Activated T-cell treated with anti-CD3 and anti-CD28 coated beads, Interleukin-2, amount 50 U/mL, for 48 hours (primary cell): ENCODE measurements around the gene ATXN2.
A peak's percentile ranks its signal among the peaks of the same experiment; 100 is the strongest.

ENCODE experiments used
- DNase-seq, 2 experiments: peaks; one replicate each; pipeline ENCODE4 v3.0.0-alpha.2; 2020

ATXN2 gene

DNA sequence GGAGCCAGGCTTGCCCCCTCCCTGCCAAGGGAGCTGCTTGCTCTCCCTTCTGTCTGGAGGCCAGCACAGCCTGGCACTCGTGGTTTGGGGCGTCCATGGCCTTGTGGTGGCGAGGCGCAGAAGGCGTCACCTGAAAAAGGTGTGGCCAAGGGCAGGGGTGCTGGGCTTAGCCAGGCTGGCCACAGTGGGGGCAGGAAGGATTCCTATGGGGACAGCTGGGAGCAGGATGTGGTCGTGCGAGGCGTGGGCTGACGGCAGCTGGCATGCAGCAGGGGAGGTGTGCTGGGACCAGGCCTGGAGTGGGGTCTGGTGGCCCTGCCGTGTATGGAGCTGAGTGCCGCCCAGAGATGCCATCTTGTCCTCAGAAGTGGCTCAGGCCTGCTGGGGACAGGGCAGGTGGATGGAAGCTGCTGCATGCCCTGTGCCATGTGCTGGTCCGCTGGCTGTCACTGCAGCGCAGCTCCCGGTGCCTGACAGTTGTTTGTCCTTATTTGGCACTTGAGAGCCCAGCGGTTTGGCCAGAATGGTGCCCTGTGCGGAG lies 163.4 kb downstream of the ATXN2 start:
- DNase-seq, result no peak

DNA sequence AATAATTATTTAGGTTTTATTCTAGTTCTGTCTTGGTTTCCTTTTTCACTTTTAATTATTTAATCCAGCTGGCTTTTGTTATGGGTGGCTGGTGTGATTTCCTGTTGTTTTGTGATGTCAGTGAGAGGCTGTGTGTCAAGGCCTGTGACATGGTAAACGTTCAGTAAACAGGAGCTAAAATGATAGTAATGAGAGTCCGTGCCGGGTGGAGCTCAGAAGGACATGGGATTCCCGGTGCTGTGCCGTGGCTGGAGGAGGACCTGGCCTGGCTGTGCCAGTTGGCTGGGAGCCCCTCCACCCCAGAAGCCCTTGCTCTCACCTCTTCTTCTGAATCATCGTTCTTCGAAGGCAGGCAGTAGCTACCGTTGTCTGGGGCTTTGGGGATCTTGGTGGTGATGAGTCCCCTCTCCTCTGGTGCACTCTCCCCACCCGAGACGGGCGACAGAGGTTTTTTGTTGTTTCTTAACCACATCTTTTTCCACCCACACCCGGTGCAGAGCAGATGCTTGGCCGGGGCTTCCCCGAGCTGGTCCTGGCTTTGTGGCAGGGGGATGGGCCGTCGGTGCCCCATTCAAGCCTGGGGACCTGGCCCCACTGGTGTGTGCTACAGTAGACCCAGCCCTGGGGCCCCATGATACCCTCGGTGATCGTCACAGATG lies 164.3 kb downstream of the ATXN2 start:
- peak; percentile 85 to 87 for DNase-seq

DNA sequence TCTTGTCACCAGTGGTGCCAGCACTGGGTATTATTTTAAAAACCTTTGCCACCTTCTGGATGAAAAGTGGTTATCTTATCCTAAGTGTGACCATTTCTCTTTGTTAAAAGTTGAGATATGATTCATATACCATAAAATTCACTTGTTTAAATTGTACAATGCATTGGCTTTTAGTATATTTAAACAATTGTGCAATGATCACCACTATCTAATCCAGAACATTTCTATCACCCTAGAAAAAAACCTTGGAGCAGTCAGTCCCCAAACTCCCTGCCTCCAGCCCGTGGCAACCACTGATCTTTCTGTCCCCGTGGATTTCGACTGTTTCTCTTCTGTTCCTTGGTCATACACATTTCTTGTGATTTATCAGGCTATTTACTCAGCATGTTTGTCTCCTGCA lies 165.1 kb downstream of the ATXN2 start:
- no peak for DNase-seq

DNA sequence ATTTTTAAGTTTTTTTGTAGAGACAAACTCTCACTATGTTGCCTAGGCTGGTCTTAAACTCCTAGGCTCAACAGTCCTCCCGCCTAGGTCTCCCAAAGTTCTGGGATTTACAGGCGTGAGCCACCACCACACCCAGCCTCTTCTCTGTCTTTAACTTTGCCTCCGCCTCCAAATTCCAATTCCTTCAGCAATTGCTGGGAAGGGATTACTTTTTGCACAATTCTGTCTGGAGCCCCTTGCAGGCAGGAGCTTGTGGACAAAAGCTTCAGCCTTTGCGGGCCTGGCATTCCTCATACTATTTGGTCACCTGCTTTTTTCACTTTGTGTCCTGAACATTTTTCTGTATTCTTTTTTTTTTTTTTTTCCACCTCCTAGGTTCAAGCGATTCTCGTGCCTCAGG lies 167.3 kb downstream of the ATXN2 start:
- no peak for DNase-seq

DNA sequence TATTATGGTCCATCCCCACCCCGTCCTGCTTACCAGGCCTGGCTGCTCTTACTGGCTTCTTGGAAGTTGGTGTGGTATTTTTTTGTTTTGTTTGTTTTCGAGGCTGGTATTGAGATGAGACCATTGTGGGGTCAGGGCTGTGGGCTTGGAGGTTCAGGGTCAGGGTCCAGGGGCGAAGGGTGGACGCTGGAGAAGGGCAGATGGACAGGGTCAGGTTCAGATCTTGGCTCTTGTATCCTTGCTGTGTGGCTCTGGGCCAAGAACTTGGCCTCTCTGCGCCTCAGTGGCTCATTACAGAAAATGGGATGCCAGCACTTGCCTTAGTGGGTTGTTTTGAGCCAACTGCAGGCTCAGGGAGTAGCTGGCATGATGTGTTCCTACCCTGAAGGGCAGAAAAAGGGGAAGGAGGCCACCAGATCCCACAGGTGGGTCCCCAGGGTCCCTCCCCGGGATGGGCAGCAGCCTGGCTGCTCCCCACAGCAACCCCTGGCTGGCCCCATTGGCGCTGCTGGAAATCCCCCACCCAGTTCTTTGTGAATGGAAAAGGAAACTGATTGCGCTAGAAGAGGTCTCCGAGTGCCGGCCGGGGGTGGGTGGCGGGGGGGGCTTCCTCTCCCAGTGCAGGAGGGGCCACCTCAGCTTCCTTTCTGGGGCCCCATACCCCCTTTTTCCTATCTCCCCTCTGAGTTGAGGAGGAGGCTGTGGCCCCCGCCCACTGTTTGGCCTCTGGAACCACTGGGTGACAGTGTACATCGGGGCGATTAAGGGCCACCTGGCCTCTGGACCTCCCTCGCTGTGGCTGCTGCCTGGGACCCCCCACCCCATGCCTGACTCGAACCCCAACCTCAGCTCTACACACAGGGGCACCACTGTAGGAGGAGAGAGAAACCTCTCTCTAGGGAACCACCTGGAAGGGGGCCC lies 168.4 kb downstream of the ATXN2 start:
- DNase-seq, result peak; percentile 74 to 79

DNA sequence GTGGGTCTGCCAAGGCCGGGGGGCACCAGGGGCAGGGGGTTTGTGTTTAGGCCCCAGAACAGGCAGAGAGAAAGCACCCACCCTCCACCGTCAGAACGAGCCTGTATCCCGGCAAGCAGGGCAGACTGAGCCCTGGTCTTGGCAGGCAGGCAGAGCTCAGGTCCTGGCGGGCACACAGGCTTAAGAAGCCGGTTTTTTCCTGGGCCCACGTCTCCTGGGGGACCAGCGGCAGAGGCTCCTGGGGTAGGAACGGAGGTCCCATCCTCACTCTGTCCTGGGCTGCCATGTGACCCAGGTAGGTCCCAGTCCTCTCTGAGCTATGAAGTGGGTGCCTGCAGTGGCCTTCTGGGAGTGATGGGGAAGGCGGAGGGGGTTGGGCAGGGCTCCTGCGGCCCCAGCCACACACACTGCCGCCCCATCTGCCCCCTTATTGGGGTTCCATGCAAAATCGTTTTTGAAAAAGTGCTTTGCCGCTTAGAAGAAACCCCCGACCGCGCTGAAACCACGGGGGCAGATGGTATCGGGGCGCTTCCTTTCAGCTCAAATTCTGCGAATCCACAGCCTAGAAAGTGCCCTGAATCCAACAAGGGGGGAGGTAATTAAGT lies 169.2 kb downstream of the ATXN2 start:
- peak; percentile 74 to 76 for DNase-seq

DNA sequence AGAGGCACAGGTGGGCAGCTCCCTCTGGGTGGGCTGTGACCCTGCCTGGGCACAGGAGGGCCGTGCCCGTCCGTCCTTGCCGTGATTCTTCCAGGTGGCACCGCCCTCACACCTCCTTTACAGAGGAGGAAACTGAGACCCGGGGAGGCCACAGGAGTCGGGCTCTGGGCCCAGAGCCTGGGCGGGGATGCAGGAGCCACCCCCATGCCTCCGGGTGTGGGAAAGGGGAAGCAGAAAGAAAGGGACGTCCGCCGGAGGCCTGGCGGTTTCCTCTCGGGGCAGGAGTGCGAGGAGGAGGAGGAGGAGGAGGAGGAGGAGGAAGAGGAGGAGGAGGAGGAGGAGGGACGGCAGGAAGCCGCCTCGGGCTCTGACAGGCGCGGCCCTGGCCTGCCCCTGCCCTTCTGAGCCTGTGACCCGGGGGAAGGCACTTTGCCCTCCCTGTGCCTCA lies 170.4 kb downstream of the ATXN2 start:
- DNase-seq, result peak in 1 of 2 experiments; percentile 46

DNA sequence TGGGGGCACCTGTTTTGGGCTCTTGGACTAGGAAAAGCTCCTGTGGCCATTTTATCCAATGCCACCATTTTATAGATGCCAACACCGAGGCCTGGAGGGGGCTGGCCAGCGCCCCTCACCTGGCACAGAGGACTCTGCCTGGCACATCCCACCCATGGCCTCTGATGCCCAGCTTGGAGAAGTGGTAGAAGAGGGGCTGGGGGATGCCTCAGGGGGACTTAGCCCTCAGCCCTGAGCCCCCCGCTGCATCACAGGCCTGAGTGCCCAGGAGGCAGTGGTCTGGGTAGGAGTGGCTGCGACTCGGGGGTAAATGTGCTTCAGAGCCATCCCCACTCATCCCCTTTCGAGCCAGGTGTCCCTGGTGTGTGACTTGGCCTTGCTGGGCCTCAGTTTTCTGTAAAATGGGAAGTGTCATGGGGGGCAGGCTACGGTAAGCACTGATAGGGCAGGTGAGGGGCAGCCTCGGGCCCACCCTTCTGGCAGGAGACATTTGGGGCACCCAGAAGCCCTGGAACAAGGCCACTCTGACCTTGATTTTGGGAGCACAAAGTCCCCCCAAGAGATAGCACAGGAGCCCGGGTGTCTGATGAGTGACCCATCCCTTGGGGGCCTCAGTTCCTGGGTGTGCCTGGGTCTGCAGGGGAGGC lies 170.9 kb downstream of the ATXN2 start:
- DNase-seq, result no peak

DNA sequence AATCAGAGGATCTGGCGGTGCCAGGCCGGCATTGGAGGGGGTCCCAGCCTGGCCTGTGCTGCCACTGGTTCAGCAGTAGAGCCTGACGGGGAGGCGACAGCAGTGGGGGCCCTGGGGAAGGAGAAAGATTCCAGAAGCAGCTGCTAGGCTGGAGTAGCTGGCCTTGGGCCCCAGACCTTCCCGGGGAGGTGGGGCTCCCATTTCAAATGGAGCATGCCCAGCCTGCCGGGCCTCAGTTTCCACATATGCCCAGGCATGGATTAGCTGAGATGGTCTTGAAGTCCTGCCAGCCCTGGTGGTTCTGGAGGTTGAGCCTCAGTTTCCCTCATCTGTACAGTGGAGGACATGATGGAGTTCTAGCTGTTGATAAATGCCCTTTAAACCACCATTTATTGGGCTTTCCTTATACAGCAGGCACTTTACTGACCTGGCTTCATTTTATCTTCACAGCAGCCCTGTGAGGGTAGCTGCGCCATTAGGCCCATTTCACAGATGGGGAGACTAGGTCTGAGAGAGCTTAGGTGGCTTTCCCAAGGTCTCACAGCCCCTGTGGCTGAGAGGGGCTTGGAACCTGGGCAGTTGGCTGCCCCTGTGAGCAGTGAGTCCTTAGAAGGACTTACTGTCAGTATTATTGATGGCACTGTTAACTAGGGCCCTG lies 171.6 kb downstream of the ATXN2 start:
- no peak for DNase-seq

DNA sequence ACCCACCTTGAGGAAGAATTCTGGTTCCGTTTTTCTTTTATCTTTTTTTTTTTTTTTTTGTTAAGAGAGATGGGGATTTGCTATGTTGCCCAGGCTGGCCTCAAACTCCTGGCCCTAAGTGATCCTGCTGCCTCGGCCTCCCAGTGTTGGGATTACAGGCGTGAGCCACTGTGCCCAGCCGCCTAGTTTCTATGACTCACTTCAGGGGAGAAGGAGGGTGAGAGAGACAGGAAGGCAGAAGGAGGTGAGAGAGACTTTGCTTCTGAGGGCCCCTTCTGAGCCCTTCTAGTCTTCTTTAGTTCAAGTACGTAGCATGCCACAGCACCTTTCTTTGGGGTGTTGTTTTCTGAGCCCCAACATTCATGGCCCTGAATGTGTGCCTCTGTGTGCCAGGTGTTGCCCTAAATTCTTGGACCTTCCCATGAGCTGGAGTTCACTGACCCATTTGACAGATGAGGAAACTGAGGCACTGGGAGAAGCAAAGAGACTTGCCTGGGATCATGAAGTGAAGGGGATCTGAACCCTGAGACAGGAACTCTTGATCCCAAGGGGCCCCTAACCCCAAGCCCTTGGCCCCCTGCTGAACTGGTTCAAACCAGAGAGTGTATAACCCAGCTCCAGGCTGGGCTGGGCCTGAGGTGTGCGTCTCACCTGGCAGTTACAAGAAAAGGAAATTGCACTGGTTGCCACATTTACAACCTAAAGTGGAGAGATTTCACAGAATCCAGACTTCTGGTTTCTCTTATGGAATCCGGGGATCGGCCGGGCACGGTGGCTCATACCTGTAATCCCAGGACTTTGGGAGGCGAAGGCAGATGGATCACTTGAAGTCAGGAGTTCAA lies 172.6 kb downstream of the ATXN2 start:
- DNase-seq, result peak in 1 of 2 experiments; percentile 50

DNA sequence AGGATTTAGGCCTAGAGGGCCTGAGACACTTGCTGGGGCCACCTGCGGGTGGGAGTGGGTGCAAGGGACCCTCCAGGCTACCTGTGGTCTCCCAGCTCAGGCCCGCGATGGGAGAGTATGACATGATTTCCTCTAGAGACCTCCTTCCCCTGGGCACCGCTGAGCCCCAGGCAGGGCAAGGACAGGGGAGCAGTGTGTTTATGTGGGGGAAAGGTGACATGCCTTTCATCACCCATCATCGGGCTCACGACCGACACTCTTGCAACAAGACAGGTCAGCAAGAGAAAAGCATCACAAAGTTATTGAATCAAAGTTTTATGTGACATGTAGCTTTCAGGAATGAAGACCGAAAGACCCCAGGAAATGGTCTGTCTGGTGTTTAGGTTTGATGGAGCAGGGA lies 173.5 kb downstream of the ATXN2 start:
- DNase-seq, result no peak

DNA sequence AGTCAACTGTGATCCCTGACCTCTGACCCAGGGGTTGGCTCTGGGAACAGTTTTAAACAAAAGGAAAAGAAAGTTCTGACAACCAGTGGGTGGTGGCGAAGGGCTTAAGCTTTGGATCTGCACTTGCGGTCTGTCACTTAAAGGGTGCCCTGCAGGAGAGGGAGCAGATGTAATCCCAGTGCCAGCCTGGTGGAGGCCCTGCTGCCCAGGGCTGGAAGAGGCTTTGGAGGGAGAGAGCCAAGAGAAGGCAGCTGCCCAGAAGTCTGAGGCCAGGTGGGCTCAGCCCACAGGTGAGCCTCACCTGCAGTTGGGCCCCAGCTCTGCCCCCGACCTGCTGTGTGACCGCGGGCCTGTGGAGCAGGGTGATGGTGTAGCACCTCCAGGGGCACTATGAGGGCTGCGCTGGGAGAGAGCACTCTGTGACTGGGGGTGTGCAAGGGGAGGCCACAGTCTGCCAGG lies 174.3 kb downstream of the ATXN2 start:
- DNase-seq, result no peak

DNA sequence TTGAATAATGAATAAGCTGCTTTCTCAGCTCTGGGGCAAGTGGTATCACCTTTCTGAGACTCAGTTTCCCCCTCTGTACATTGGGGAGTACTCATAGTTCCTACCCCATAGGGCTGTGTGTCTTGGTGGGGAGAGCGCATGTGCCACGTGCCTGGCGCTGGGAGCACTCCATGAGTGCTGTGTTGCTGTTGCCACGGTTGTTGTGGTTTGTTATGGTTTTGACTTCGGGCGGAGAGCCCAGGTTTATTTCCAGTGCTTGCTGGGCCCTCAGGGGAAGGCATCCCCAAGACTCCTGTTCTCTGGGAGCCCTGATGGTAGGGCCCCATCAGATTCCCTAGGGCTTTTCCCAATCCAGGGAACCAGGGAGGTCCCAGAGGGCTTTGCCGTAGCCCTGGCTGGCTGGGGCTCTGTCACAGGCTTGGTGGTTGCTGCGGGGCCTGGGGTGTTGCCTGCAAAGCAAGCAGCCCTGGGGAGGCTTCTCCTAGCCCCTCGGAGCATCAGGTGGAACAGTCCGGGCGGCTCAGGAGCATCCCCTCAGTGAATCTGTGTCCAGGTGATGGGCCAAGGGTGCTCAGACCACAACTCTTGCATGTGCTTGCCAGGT lies 174.8 kb downstream of the ATXN2 start:
- no peak for DNase-seq

DNA sequence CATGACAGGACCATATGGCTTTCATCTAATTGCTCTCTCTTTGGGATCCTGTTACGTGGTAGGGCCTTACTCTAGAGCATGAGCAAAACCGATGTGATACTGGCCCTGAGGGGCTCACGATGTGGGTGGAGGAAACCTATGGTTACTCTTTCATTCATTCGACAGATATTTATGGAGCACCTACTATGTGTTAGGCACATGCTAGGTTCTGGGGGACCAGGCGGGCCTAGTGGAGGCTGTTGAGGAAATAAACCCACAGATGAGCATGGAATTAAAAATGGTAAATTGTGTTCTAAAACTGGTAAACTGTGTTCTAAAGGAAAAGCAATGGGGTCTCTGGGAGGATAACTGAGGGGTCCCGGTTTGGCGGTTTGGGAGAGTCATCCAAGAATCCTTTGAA lies 178.6 kb downstream of the ATXN2 start:
- no peak for DNase-seq

DNA sequence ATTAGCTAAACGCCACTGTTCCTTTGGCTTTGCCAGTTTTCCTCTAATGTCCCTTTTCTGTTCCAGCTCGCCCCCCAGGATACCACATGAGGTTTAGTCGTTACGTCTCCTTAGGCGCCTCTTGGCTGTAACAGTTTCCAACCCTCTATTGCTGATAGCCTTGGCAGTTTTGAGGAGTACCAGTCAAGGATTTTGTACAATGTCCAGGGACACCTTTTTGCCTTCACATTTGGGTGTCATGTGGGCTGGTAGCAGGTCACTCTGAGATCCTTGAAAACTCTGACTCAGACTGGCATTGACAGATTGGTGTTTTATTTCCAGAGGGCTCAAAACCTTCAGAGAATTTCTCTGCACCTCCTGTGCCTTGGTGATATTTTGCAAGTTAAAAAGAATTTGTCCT lies 179.3 kb downstream of the ATXN2 start:
- DNase-seq, result no peak

DNA sequence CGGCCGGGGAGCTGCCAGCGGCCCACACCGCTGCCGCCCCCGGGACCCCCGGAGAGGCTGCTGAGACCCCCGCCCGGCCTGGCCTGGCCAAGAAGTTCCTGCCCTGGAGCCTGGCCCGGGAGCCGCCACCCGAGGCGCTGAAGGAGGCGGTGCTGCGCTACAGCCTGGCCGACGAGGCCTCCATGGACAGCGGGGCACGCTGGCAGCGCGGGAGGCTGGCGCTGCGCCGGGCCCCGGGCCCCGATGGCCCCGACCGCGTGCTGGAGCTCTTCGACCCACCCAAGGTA lies 180.6 kb downstream of the ATXN2 start:
- DNase-seq, result no peak

DNA sequence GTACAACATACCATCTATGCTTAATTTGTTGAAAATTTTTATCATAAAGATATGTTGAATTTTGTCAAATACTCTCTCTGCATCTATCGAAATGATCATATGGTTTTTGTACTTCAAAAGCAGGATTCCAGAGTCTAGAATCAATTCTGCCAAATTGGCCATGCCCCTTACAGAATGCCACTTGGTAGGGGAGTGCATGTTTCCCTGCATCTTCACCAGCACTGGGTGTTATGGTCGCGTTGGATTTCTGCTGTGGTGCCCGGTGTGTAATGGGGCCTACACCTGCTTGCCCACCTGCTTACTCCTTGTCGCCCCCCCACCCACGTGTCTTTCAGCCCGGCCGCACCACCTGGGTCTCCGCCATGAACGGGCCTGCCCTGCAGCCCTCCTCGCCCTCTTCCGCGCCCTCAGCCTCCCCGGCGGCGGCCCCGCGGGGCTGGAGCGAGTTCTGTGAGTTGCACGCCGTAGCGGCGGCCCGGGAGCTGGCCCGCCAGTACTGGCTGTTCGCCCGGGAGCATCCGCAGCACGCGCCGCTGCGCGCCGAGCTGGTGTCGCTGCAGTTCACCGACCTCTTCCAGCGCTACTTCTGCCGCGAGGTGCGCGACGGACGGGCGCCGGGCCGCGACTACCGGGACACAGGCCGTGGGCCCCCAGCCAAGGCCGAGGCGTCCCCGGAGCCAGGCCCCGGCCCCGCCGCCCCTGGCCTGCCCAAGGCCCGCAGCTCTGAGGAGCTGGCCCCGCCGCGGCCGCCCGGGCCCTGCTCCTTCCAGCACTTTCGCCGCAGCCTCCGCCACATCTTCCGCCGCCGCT lies 181.1 kb downstream of the ATXN2 start:
- no peak for DNase-seq

DNA sequence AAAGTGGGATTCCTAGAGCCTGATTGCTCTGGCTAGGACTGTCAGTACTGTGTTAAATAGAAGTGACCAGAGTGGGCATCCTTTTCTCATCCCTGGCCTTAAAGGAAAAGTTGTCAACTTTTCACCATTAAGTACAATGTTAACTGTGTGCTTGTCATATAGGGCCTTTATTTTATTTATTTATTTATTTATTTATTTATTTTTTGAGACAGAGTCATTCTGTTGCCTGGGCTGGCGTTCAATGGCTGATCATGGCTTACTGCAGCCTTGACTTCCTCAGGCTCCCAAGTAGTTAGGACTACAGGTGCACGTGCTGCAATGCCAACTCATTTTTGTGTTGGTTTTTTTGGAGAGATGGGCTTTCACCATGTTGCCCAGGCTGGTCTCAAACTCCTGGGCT lies 181.8 kb downstream of the ATXN2 start:
- DNase-seq, result no peak

DNA sequence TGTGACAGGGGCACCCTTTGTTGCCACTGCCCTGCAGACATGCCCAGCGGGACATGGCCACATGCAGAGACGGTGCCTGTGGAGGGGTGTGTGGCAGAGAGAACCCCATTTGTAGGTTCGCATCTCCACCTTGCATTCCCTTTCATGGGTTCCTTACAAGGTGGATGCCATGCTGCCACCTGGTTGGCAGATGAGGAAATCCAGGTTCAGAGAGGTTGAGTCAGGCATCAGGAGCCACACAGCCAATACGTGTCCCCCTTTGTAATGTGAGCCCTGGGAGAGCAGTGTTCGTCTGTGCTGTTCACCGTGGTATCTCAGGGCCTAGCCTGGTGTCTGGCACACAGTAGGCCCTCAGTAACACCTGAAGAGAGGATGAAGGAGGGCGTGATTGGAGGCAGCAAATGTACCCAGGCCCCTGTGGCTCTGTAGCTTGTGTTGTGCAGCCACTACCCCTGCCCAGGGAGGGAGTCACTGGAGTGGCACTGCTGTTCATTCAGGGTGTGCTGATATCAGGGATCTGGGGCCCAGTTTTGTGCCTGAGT lies 184.3 kb downstream of the ATXN2 start:
- no peak for DNase-seq
